ENCODE measurements around the gene RAPGEFL1.
A peak's percentile ranks its signal among the peaks of the same experiment; 100 is the strongest.
"Not testable (repeated sequence)": the region's sequence is repeated elsewhere in the genome, so short reads cannot be mapped to it uniquely, and the experiment has no call there.

Gene RAPGEFL1

GRCh38 chr17:40175928-40176753, 1.1 kb upstream of the RAPGEFL1 start:
- DNase-seq = no peak

- no peak for DNase-seq
Measured at GRCh38 chr17:40176754-40177110, 538 bp upstream of the RAPGEFL1 start.

GRCh38 chr17:40178021-40178601, 841 bp downstream of the RAPGEFL1 start:
- no peak for DNase-seq

GRCh38 chr17:40178660-40179059, 1.4 kb downstream of the RAPGEFL1 start:
- no peak for DNase-seq

DNA sequence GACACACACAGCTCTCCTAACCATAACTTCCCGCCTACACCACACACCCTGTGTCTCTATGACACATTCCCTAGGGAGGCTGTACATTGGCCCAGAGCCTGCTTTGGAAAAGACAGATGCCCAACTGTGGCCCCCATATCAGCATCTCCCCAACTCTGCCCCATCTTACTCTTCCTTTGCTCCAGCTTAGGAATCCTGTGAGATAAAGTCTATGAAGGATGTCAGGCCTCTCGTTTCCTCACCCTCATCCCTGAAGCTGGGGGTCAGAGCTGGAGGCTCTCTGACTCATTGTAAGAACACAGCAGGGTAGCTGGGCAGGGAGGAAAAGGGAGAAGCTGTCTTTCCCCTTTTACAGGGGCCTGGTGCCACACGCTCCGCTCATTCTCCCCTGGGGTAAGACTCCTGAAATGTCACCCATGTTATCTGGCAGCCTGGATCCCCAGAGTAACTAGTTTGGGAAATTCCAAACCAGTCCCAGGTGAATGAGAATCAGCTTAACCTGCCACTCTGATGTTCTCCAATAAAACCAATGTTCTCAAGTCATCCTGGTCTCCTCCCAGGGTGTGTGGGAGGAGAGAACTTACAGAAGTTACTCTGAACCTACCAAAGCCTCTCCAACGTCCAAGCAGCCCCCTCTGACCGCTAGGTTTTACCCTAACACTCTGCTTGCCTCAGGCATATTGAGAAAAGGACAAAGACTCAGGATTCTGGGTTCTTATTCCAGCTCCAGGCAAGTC, 2.8 kb downstream of the RAPGEFL1 start:
- peak; percentile 79 for DNase-seq

DNA sequence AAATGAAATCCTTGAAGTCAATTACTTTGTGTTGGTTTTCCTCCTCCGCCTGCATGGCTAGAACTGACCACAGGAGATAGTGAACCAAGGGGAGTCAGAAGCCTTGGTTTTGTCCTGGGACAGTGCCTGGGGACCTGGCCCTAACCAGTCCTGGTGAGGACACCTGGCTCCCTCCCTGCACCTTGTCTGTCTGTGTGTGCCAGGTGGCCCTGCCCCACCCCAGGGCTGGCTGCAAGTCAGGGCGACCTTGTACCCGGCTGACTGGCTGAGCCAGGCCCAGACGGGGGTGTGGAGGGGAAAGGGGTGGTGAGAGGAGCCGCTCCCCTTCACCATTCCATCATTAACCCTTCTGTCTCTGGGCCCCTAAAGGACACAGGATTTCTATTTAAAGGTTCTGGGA, 3.4 kb downstream of the RAPGEFL1 start:
- DNase-seq = no peak

- no peak for DNase-seq
Measured at GRCh38 chr17:40181205-40181604, 3.9 kb downstream of the RAPGEFL1 start.

GRCh38 chr17:40182606-40183005, 5.3 kb downstream of the RAPGEFL1 start:
- no peak for DNase-seq

- DNase-seq = no peak
Measured at GRCh38 chr17:40187238-40187637, 10.0 kb downstream of the RAPGEFL1 start.

GRCh38 chr17:40188694-40189093, 11.4 kb downstream of the RAPGEFL1 start:
- DNase-seq = no peak

- DNase-seq = no peak
Measured at GRCh38 chr17:40190197-40191021, 13.1 kb downstream of the RAPGEFL1 start.

GRCh38 chr17:40191237-40192208, 14.3 kb downstream of the RAPGEFL1 start:
- peak; percentile 74 for DNase-seq

DNA sequence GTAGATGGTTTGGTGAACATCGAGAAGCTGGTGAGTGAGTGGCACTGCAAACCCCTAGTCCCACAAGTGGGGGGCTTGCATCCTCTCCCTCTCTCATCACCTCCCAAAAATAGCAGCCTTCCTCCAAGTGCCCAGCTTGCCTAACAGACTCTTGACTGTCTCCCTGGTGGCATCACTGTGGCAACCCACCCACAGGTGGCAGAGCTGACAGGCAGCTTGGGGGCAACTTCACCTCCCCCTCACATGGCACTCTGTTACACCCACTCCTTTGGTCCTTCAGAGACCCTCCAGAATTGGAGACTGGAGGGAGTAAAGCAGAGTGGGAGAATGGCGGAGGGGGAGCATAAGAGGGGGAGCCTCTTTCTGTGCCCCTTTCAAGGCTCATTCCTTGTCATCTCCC, 15.7 kb downstream of the RAPGEFL1 start:
- no peak for DNase-seq

DNA sequence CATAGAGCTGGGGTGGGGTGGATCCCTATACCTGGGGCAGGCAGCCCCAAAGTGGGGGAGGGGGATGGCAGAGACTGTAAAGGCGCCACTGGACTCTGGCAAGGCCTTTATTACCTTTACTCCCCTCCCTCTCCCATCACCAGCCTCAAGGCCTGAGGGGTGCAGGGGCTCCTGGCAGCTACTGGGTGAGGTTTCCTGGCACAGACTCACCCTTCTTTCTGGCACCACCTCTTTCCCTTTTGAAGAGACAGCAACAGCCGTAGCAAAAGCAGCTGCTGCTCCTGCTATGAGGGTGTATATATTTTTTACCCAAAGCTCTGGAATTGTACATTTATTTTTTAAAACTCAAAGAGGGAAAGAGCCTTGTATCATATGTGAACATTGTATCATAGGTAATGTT, 17.6 kb downstream of the RAPGEFL1 start:
- DNase-seq = no peak

GRCh38 chr17:40197550-40197949, 20.3 kb downstream of the RAPGEFL1 start:
- no peak for DNase-seq

GRCh38 chr17:40197965-40198456, 20.7 kb downstream of the RAPGEFL1 start:
- not testable (repeated sequence) for DNase-seq

GRCh38 chr17:40198576-40198975, 21.3 kb downstream of the RAPGEFL1 start:
- no peak for DNase-seq

DNA sequence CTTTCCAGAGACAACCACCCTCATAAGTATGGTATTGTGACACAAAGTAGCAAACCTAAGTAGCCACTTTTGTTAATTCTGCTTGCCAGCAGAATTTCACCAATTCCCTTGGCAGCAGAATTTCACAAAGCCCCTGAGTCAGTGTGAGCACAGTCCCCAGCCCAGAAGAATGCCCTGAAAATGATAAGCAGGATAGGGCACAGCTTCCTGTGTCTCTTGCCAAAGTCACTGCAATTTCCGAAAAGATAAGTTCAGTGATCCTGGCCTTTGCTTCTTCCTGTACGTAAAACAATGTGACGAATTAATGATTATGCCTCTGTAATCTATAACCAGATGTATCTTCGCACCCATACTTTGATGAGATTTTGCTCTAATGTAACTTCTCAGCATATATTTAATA, 25.9 kb downstream of the RAPGEFL1 start:
- no peak for DNase-seq

DNA sequence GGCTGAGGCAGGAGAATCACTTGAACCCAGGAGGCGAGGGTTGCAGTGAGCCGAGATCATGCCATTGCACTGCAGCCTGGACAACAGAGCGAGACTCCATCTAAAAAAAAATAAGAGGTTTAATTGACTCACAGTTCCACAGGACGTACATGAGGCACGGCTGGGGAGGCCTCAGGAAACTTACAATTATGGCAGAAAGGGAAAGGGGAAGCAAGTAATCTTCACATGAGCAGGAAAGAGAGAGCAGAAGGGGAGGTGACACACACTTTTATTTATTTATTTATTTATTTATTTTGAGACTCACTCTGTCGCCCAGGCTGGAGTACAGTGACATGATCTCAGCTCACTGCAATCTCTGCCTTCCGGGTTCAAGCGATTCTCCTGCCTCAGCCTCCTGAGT, 28.9 kb downstream of the RAPGEFL1 start:
- DNase-seq = not testable (repeated sequence)

DNA sequence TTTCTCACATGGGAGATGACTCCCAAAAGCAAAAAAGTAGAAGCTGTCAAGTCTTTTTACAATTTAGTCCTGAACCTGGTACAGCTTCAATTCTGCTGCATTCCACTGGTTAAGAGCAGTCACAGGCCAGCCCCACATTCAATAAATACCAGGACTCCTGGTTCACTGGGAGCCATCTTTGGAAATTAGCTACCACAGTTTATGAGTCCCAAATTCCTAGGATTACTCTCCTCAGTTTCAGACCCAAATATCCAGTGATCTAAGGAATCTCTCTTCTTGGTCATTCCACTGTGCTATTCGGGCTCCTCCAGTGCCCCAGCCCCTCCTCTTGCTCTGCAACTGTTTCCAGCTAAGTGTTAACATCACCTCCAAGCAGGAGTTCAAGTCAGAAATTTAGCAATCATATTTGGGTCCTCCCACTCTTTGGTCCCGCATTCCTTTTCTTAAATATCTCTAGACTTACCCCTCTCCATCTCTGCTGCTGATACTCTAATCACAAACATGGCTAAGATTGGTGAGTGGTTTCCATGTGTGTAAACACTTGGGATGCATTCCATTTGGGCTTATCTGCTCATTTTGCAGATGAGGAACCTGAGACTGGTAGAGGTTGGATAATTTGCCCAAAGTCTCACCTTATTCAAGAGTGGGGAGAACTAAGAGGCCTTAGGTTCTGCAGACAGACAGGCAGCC, 32.3 kb downstream of the RAPGEFL1 start:
- peak; percentile 85 for DNase-seq

GRCh38 chr17:40213914-40214313, 36.6 kb downstream of the RAPGEFL1 start:
- DNase-seq = not testable (repeated sequence)
